Measurements from ENCODE around the gene DONSON. TPM values are rescaled to one million over a fixed set of nuclear protein-coding genes. Genes with fewer than 3 reads are reported as not detected.
A peak's percentile ranks its signal among the peaks of the same experiment; 100 is the strongest.
"Not testable (repeated sequence)": the region's sequence is repeated elsewhere in the genome, so short reads cannot be mapped to it uniquely, and the experiment has no call there.

DONSON gene
- 41.2 and 43.5 TPM in 2 replicates for polyA plus RNA-seq (2014; cell fraction: cytosol; rRNA removed)
- 49.7 and 67.7 TPM in 2 replicates for polyA plus RNA-seq (2014; cell fraction: nucleus; rRNA removed)

DNA sequence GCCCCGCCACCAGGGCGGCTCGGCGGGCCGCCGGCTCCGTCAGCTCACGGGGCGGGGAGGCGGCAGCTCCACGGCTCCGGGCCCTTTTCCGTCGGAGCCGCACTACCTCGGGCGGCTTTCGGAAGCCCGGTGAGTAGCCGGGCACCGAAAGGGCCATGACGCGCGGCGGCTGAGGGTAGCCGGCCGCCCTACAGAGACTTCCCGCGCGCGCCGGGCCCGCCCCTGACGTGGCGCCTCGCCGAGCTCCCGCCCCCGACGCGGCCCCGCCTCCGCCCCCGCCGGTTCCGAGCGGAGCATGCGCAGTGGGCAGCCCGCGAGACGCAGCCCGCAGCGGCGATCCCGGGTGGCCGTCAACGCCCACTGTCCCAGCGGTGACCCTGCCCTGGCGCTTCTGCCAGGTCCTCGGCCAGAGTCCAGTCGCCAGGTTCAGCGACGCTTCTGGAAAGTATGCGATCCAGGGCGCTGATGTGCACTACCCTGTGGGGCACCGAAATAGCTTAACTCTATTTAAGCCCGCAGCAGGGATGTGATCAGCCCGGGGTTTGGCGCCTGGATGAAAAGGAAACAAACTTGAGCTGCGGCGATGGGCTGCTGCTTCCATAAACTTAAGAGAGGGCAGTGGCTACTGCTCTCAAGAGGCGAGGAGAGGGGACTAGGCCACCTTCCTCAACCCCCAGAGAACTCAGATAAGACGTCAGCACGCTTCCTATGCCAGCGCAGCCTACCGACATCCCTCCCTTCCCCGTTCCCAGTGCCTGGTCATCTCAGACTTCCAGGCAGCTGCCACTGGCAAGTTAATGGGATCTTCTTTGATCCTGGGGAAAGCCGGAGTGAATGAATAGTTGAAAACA lies at the start of gene DONSON:
DONSON (minus strand) TSS at position 200 of the 851 bp plus-strand sequence; CDS start at position 157, 43 bp downstream.
- peak; percentile 77 for DNase-seq (ENCODE audit: low spot score)

- no peak for DNase-seq (ENCODE audit: low spot score)
Measured at GRCh38 chr21:33634254-33634653, 45.8 kb upstream of the DONSON start.

DNA sequence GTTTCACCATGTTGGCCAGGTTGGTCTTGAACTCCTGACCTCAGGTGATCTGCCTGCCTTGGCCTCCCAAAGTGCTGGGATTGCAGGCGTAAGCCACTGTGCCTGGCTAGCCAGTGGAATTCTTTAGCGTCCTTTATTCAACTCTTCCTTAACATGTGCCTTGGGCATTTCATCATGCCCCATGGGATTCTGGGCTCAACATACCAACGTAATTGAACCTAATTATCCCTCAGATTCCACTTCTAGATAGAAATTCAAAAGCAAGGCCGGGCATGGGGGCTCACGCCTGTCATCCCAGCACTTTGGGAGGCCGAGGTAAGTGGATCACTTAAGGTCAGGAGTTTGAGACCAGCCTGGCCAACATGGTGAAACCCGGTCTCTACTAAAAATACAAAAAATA lies 37.7 kb upstream of the DONSON start:
- not testable (repeated sequence) for DNase-seq (ENCODE audit: low spot score)

- DNase-seq (ENCODE audit: low spot score): no peak
Measured at GRCh38 chr21:33622253-33622652, 33.8 kb upstream of the DONSON start.

GRCh38 chr21:33619726-33620125 lies 31.2 kb upstream of the DONSON start:
- DNase-seq (ENCODE audit: low spot score): no peak

DNA sequence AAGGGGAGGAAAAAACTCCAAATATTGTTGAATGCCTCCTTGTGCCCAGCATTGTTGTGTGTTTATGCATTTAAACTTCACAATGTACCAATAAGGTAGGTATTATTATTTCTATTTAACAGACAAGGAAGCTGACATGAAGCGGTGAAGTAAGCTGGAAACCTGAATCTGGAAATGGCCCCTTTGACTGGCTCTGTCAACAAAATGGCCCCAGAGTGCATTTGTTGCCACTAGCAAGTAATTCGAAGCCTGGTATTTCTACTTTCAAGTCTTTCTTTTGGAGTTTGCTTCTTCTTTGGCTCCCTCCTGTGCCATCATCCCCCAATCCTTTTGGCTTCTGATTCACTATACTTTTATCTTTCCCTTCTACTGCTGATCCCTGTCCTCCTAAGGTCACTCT lies 29.9 kb upstream of the DONSON start:
- no peak for DNase-seq (ENCODE audit: low spot score)

GRCh38 chr21:33617565-33617964 lies 29.1 kb upstream of the DONSON start:
- DNase-seq (ENCODE audit: low spot score): not testable (repeated sequence)

DNA sequence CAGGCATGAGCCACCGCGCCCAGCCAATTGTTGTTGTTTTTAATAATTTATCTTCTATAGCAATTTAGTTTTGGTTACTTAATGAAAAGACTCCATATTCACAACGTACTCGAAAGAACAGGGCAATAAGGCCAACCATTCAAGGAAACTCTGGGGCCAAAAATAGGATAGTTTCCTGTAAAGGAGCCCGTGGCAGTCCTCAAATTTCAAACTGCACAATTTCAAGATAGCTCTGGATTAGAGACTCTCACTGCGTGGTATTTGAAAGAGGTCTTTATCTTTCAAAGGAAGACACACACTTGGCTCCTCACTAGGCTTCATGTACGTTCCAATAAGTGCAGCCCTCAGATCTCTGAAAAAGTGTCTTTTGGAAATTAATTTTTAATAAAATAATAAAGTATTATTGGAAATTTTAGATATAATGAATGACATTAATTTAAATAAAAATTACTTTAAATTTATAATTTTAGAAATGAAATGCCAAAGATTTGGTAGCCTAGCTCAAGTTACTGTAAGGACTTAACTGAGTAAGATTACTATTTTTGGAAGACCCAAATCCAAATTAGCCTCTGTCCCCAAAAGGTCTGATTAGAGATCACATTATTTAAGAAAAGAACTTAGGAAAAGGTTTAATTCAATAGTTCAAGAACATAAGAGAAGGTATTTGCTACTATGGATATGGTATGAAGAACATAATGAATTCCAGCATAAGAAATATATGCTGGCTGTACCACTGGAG lies 22.7 kb upstream of the DONSON start:
- DNase-seq (ENCODE audit: low spot score): no peak

DNA sequence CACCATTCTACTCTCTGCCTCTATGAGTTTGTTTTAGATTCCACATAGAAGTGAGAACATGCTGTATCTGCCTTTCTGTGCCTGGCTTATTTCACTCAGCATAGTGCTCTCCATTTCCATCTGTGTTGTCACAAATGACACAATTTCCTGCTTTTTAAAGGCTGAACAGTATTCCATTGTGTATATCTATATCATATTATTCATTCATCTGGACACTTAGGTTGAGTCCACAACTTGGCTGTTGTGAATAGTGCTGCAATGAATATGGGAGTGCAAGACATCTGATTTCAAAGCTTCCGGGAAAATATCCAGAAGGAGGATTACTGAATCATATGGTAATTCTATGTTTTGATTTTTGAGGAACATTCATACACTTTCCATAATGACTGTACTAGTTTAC lies 20.1 kb upstream of the DONSON start:
- no peak for DNase-seq (ENCODE audit: low spot score)

DNA sequence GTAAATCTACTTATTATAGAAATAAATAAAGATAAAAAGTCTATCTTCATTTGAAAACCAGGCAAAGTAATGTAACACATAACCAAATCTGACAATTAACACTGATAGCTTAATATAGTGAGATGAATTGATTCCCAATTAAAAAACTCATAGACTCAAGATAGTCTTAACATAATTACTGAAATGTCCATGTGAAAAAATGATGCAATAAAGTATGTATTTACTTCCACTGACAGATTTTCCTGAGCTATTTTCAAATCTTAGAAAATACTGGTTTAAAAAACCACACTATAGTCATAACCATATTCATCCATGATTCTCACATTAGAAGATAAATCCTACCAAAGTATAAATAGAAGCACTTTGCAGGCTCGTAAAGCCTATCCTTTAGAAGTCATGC lies 9.6 kb upstream of the DONSON start:
- no peak for DNase-seq (ENCODE audit: low spot score)

GRCh38 chr21:33587792-33588484 lies 546 bp downstream of the DONSON start:
- peak; percentile 29 for DNase-seq (ENCODE audit: low spot score)

DNA sequence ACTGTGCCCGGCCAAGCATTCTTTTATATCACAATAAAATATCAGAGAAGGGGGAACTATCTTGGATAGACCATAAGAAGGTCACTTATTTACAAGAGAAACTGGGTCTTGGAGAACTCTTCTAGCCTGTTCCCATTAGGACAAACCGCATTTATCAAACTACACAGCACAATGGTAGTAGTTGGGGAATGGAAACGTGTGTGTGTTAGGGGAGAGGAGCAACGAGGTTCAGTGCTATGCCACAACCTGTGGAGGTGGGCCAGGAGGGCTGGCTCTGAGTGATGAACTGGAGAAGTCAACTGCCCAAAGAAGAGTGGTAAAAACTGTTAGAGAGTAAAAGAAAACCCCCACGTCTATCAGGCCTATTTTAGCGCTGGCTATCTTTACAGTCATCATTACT lies 1.6 kb downstream of the DONSON start:
- no peak for DNase-seq (ENCODE audit: low spot score)

DNA sequence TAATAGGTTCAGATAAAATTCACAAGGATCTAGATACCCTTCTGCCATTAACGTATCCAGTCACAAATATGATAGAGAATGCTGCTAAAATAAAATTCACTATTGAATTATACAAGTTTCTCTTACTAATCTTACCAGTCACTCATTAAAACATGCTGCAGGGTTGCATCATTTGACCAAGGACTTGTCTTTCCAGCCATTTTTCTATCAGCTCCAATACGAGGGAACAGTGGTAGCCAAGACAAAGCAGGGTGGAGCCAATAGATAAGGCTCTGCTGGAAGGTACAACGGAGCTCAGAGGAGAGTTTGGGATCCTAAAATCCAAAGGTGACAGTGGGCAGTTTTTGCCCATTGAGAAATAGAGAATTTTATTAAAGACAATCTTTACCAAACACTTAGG lies 4.0 kb downstream of the DONSON start:
- DNase-seq (ENCODE audit: low spot score): no peak

- DNase-seq (ENCODE audit: low spot score): no peak
Measured at GRCh38 chr21:33578959-33579542, 9.4 kb downstream of the DONSON start.

DNA sequence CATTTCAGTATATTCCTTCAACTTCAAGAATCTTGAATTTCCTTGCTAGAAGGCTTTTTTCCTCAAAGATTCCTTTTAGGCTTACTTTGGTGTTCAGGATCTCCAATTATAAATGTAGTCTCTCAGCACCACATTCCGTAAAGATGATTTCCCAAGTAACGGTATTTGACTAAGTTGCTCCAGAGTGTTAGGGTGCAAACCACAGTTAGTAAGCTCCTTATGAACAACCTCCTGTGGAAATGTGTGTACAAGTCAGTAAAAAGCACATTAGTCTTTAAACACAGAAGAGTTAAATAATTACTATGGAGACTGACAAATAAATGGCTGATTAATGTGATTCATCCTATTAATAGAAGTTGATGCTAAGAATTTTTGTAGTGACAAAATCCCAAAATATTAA lies 10.3 kb downstream of the DONSON start:
- DNase-seq (ENCODE audit: low spot score): no peak

DNA sequence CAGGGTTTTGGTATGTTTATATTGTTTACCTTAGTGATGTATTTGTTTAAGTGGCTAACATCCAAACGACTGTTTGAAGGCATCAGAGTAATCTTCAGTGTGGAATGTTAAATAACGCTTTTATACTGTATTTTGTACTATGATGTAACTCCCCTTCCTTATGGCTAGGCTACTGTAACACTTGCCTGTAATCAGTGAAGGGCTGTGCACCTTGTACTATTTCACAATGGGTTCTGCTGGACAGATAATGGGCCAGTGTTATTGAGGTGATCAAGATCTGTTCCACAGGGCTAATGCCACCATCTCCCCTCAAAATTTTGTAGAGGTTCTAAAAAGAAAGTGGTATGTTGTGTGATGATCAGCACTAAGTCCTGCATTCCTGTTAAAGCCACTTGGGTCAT lies 11.7 kb downstream of the DONSON start:
- not testable (repeated sequence) for DNase-seq (ENCODE audit: low spot score)

GRCh38 chr21:33572350-33572749 lies 16.1 kb downstream of the DONSON start:
- DNase-seq (ENCODE audit: low spot score): no peak

- DNase-seq (ENCODE audit: low spot score): no peak
Measured at GRCh38 chr21:33569991-33570390, 18.5 kb downstream of the DONSON start.

GRCh38 chr21:33568448-33568847 lies 20.0 kb downstream of the DONSON start:
- DNase-seq (ENCODE audit: low spot score): no peak

DNA sequence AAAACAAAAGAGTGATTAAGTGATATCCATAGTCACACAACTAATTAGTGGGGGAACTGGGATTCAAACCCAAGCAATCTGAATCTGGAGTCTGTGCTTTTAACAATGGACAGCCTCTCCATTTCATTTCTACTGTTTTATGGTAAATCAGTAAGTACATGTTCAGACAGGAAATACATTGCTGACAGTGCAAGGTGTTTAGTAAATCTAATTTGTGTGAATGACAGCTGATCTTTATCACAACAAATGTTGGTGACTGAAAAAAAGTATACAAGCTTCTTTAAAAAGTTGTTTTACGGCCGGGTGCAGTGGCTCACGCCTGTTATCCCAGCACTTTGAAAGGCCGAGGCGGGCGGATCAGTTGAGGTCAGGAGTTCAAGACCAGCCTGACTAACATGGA lies 20.6 kb downstream of the DONSON start:
- no peak for DNase-seq (ENCODE audit: low spot score)

- DNase-seq (ENCODE audit: low spot score): no peak
Measured at GRCh38 chr21:33566514-33566913, 22.0 kb downstream of the DONSON start.

DNA sequence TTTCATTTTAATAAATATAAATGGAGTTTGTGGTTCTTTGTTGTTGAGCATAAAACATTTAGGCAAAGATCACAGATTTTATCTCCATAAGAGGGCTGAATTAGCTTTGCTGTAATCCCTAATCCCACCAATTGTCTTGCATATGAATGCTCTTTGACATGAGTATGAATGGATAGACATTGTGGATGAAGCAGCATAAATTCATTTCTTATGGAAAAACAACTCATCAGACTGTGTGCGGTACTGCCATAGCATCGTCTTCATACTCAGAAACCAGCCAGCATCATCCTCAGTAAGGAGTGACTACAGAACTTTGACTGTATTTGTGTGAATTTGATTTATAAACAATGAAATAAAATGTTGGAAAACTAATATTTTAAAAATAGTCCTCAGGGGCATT lies 26.1 kb downstream of the DONSON start:
- no peak for DNase-seq (ENCODE audit: low spot score)
